Spleen (tissue), 7 donors: ENCODE data around the gene TRPC4AP.

ENCODE experiments used
- POLR2A ChIP-seq, 3 donors: fragments of 450-650 bp; IDR thresholded peaks; one replicate each; pipeline ENCODE4 v1.5.1; 2017; ENCODE audit warnings: antibody characterized with exemption in 3 of 3, mild to moderate bottlenecking in 1 of 3
- POLR2AphosphoS5 ChIP-seq, 3 donors: sonication (generic); formaldehyde crosslinking; IDR thresholded peaks; one replicate each; pipeline ENCODE4 v1.5.1; 2017; ENCODE audit warnings: antibody characterized with exemption in 3 of 3
- TF ChIP-seq, protein P1 (sequence below), 11 experiments: fragments of 200-600 bp in 7 of 11; fragments of 450-650 bp in 4 of 11; sonication (generic) in 4 of 11; IDR thresholded peaks in 8 of 11; conservative IDR thresholded peaks in 3 of 11; 1 replicate in 7 of 11; 2 replicates in 4 of 11; pipeline versions ENCODE4 v1.4.0 to v1.8.0; 2016 to 2021; ENCODE audit warnings: antibody characterized with exemption in 11 of 11, inconsistent platforms in 4 of 11, mild to moderate bottlenecking in 1 of 11
- donor health status: DM: no; HTN: no; CAD: no; lungs with moderate emphysema.
- donor health status: DM: no; HTN: no; CAD: no.
- donor health status: DM: no; HTN: no; CAD: no.

DNA sequence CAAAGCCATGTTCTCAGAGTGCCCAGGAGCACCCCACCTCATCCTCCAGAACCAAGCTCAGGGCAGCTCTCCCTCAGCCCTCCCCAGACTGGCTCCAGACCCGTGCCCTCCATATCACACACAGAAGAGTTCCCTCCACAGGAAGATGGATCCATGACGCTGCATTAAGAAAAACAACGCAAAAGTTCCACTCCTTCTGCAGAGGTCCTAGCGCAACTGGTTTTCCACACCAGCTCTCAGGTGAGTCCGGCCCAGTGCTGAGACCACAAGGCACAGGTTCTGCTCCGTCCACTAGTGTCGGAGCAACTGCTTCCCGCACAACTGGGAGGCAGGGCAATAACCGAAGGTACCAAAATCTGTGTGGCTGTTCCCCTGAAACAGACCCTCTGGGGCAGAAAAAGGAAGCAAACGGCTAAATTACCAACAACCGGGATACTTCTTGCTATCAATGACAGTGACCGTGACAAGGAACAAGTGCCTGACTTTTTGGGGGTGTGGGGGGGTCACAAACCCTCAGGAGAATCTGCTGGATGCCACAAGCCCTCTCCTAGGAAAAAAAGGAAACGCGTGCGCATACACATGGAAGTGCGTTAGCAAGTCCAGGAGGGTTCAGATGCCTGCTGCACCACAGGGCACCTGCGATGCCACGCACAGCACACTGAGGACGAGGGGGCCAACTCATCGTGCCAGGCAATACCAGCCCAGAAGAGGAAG is 87.7 kb downstream of the TRPC4AP start:
- TF ChIP-seq, protein P1, sequence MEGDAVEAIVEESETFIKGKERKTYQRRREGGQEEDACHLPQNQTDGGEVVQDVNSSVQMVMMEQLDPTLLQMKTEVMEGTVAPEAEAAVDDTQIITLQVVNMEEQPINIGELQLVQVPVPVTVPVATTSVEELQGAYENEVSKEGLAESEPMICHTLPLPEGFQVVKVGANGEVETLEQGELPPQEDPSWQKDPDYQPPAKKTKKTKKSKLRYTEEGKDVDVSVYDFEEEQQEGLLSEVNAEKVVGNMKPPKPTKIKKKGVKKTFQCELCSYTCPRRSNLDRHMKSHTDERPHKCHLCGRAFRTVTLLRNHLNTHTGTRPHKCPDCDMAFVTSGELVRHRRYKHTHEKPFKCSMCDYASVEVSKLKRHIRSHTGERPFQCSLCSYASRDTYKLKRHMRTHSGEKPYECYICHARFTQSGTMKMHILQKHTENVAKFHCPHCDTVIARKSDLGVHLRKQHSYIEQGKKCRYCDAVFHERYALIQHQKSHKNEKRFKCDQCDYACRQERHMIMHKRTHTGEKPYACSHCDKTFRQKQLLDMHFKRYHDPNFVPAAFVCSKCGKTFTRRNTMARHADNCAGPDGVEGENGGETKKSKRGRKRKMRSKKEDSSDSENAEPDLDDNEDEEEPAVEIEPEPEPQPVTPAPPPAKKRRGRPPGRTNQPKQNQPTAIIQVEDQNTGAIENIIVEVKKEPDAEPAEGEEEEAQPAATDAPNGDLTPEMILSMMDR (IDR thresholded peaks at IDR 0.05 in 8 of 11, conservative IDR thresholded peaks at IDR 0.05 in 3 of 11) = no peak
- TF ChIP-seq POLR2AphosphoS5 (IDR thresholded peaks at IDR 0.05) = peak in 1 of 3 donors; percentile 24
- TF ChIP-seq POLR2A (IDR thresholded peaks at IDR 0.05) = no peak
